Natural killer cell (primary cell): ENCODE measurements around the gene APLF. TPM values are rescaled to one million over a fixed set of nuclear protein-coding genes. Genes with fewer than 3 reads are reported as not detected.
A peak's percentile ranks its signal among the peaks of the same experiment; 100 is the strongest.

ENCODE experiments used
- ATAC-seq, 3 donors: fragments of 150-1000 bp in 2 of 3; fragments of 200-7000 bp in 1 of 3; cut with Tn5 transposase; 1 replicate in 1 of 3; 2 replicates in 2 of 3; pipeline ENCODE4 v1.10.0; 2021; ENCODE audit warnings: mild to moderate bottlenecking in 2 of 3, moderate library complexity in 2 of 3
- DNase-seq, 2 donors: peaks; one replicate each; pipeline versions ENCODE4 v3.0.0 to v3.0.0-alpha.2; 2013 to 2021; ENCODE audit warnings: mixed read lengths in 1 of 2
- H3K27ac ChIP-seq: one replicate; pipeline ENCODE4 v1.5.1; 2013; ENCODE audit warnings: mild to moderate bottlenecking, low read length
- H3K27me3 ChIP-seq: one replicate; pipeline ENCODE4 v1.6.1; 2013; ENCODE audit warnings: low read length; ENCODE audit not compliant: control insufficient read depth, insufficient read depth
- H3K36me3 ChIP-seq: one replicate; pipeline ENCODE4 v1.6.1; 2013; ENCODE audit warnings: low read length; ENCODE audit not compliant: control insufficient read depth, insufficient read depth
- H3K4me1 ChIP-seq: one replicate; pipeline ENCODE4 v1.6.1; 2013; ENCODE audit warnings: low read length; ENCODE audit not compliant: control insufficient read depth, insufficient read depth
- H3K4me3 ChIP-seq: one replicate; pipeline ENCODE4 v1.5.1; 2013; ENCODE audit warnings: low read length
- H3K9me3 ChIP-seq: one replicate; pipeline ENCODE4 v1.6.1; 2013; ENCODE audit warnings: low read length; ENCODE audit not compliant: control insufficient read depth, insufficient read depth
- H3K27ac Mint-ChIP-seq, 2 donors: one replicate each; pipeline ENCODE4 v1.8.0; 2022; ENCODE audit warnings: mild to moderate bottlenecking in 2 of 2, mixed read lengths in 2 of 2, moderate library complexity in 1 of 2
- H3K27me3 Mint-ChIP-seq, 2 donors: one replicate each; pipeline ENCODE4 v1.8.0; 2022; ENCODE audit warnings: low read depth in 2 of 2, mixed read lengths in 2 of 2
- H3K36me3 Mint-ChIP-seq: one replicate; pipeline ENCODE4 v1.8.0; 2022; ENCODE audit warnings: mixed read lengths
- H3K4me1 Mint-ChIP-seq, 2 donors: one replicate each; pipeline ENCODE4 v1.8.0; 2022; ENCODE audit warnings: mixed read lengths in 2 of 2
- H3K4me3 Mint-ChIP-seq: one replicate; pipeline ENCODE4 v1.8.0; 2022; ENCODE audit warnings: mild to moderate bottlenecking, moderate library complexity, mixed read lengths
- H3K9me3 Mint-ChIP-seq, 2 donors: one replicate each; pipeline ENCODE4 v1.8.0; 2022; ENCODE audit warnings: mixed read lengths in 2 of 2
- CTCF ChIP-seq: fragments of 200-600 bp; IDR thresholded peaks from one replicate; pipeline ENCODE4 v1.8.0; 2022; ENCODE audit warnings: antibody characterized with exemption
- WGBS: methylation state at CpG from one replicate; pipeline ENCODE4 v1.1.7; 2013; ENCODE audit warnings: missing lambda C conversion rate; ENCODE audit not compliant: insufficient coverage; 5-methylcytosine and 5-hydroxymethylcytosine counted together
- intact Hi-C: fragments of 100-400 bp; cut with micrococcal nuclease; formaldehyde crosslinking; loops from one replicate; pipeline ENCODE4 v1.14.2; 2022
- total RNA-seq, 4 donors: library from RNA; stranded (reverse); fragments of 120-200 nt in 1 of 4; gene quantifications; one replicate each; pipeline versions ENCODE4 v1.2.3 to v1.2.4, GENCODE V29; 2013 to 2022

The APLF gene
- total RNA-seq, 3 donors from 2014 or later (not counting 1 experiment from before 2014, with no cell fraction given): 2.2 to 4.3 (median 3.8) TPM

- peaks cover 4% of the 10 kb centered on the region for H3K36me3 Mint-ChIP-seq
- WGBS: 87% methylated on average over 5 of the region's 5 CpGs
Observed at GRCh38 chr2:68501768-68502167, 34.4 kb downstream of the APLF start.

GRCh38 chr2:68505603-68506159 is 38.3 kb downstream of the APLF start:
- no peak overlapping the region for H3K27ac ChIP-seq
- no peaks in the 10 kb centered on the region for H3K9me3 Mint-ChIP-seq

More at GRCh38 chr2:68501768-68502167, 34.4 kb downstream of the APLF start:
- no peaks in the 10 kb centered on the region for H3K9me3 ChIP-seq
- no peaks in the 10 kb centered on the region for H3K27me3 ChIP-seq
- Mint-ChIP-seq H3K27me3 (peaks cover 3 to 16% of the 10 kb centered on the region in 2 donors), H3K4me3 (no peak overlapping the region), H3K27ac (no peak overlapping the region), H3K4me1 (peaks cover 0 to 10% of the 10 kb centered on the region in 2 donors), H3K9me3 (peaks cover 1 to 2% of the 10 kb centered on the region in 2 donors)
- ATAC-seq: no peak
- intact Hi-C loops: no loop called here
- H3K4me3 ChIP-seq: no peak overlapping the region
- no peak overlapping the region for H3K27ac ChIP-seq
- no peaks in the 10 kb centered on the region for H3K4me1 ChIP-seq
- H3K36me3 ChIP-seq: no peaks in the 10 kb centered on the region
- DNase-seq: no peak
- TF ChIP-seq CTCF: no peak

GRCh38 chr2:68506170-68506569 is 38.8 kb downstream of the APLF start:
- peak in 1 of 3 donors; percentile 38 for ATAC-seq
- H3K9me3 ChIP-seq: no peaks in the 10 kb centered on the region
- Mint-ChIP-seq H3K36me3 (no peaks in the 10 kb centered on the region), H3K9me3 (no peaks in the 10 kb centered on the region), H3K4me1 (peaks cover 0 to 10% of the 10 kb centered on the region in 2 donors), H3K4me3 (no peak overlapping the region), H3K27me3 (peaks cover 0 to 6% of the 10 kb centered on the region in 2 donors), H3K27ac (no peak overlapping the region)
- DNase-seq: peak in 1 of 2 donors; percentile 25
- H3K27ac ChIP-seq: no peak overlapping the region
- no peaks in the 10 kb centered on the region for H3K27me3 ChIP-seq
- no peaks in the 10 kb centered on the region for H3K4me1 ChIP-seq
- no peak overlapping the region for H3K4me3 ChIP-seq
- WGBS: 7% methylated on average over 3 of the region's 3 CpGs
- TF ChIP-seq CTCF: no peak
- H3K36me3 ChIP-seq: no peaks in the 10 kb centered on the region
- intact Hi-C loops: no loop called here

More at GRCh38 chr2:68505603-68506159, 38.3 kb downstream of the APLF start:
- whole genome bisulfite sequencing: 100% methylated on average over 1 of the region's 2 CpGs
- Mint-ChIP-seq H3K27ac (no peak overlapping the region), H3K4me1 (peaks cover 0 to 10% of the 10 kb centered on the region in 2 donors), H3K27me3 (peaks cover 3 to 11% of the 10 kb centered on the region in 2 donors), H3K4me3 (no peak overlapping the region), H3K36me3 (no peaks in the 10 kb centered on the region)
- ATAC-seq (no peak), DNase-seq (no peak)
- Histone ChIP-seq H3K27me3 (no peaks in the 10 kb centered on the region), H3K4me3 (no peak overlapping the region), H3K9me3 (no peaks in the 10 kb centered on the region), H3K36me3 (no peaks in the 10 kb centered on the region), H3K4me1 (no peaks in the 10 kb centered on the region)
- TF ChIP-seq CTCF: no peak
- intact Hi-C loops: no loop called here

- no peak overlapping the region for H3K27ac ChIP-seq
- Mint-ChIP-seq H3K36me3 (no peaks in the 10 kb centered on the region), H3K27me3 (no peaks in the 10 kb centered on the region), H3K27ac (no peak overlapping the region), H3K9me3 (peaks cover 0 to 4% of the 10 kb centered on the region in 2 donors), H3K4me1 (no peaks in the 10 kb centered on the region), H3K4me3 (no peak overlapping the region)
- DNase-seq: no peak
- WGBS: 71% methylated on average over 1 of the region's 3 CpGs
- TF ChIP-seq CTCF: no peak
- ATAC-seq: no peak
- intact Hi-C loops: loop anchor here (10.0 kb wide), 1 partner anchor 148 kb away; the partner anchor contains the start of gene PLEK
- no peaks in the 10 kb centered on the region for H3K4me1 ChIP-seq
- no peak overlapping the region for H3K4me3 ChIP-seq
- no peaks in the 10 kb centered on the region for H3K27me3 ChIP-seq
- H3K9me3 ChIP-seq: no peaks in the 10 kb centered on the region
- no peaks in the 10 kb centered on the region for H3K36me3 ChIP-seq
Observed at GRCh38 chr2:68512326-68512725, 44.9 kb downstream of the APLF start.
